HCT116 (cell line): ENCODE data around the gene THADA. TPM values are rescaled to one million over a fixed set of nuclear protein-coding genes. Genes with fewer than 3 reads are reported as not detected.

Experiments used
- ATAC-seq: fragments of 200-7000 bp; cut with Tn5 transposase; 2 replicates; pipeline ENCODE4 v1.9.1; 2020; ENCODE audit warnings: mild to moderate bottlenecking, moderate library complexity
- BruUV-seq: library from RNA; stranded (reverse); fragments of 400-500 nt; replicated peaks from 2 replicates; lab custom pipeline; 2021; lab: Mats Ljungman, UMichigan
- CTCF ChIA-PET: fragments of 300-600 bp; sonication (Branson Sonifier 250); formaldehyde crosslinking; loops from one replicate; lab custom pipeline; 2021; ENCODE audit warnings: antibody characterized with exemption; lab: Charles Lee
- POLR2A ChIA-PET: fragments of 300-600, 350-600 bp; sonication (Branson Sonifier 250); formaldehyde crosslinking; loops from one replicate; lab custom pipeline; 2021; ENCODE audit warnings: antibody characterized with exemption; lab: Charles Lee
- RAD21 ChIA-PET, 2 experiments: fragments of 300-600 bp; sonication (Branson Sonifier 250); formaldehyde crosslinking; loops; one replicate each; lab custom pipeline; 2023; ENCODE audit warnings: low total read pairs in 2 of 2; ENCODE audit not compliant: uncharacterized antibody in 2 of 2, unreplicated experiment in 2 of 2, low non-redundant PET in 1 of 2; lab: Charles Lee
- DNase-seq: peaks from one replicate; pipeline ENCODE4 v3.0.0-alpha.2; 2010; ENCODE audit warnings: low read depth, low spot score
- H2AFZ ChIP-seq: fragments of 200-600 bp; shearing (Covaris generic), sonication (generic); 2 replicates; pipeline ENCODE4 v1.6.1; 2017; ENCODE audit warnings: low read depth, mixed run types, mixed read lengths, antibody characterized with exemption, low read length; ENCODE audit not compliant: poor library complexity, severe bottlenecking
- H3K27ac ChIP-seq: 2 replicates; pipeline ENCODE4 v1.5.1; 2012; ENCODE audit warnings: low read depth, low read length
- H3K27me3 ChIP-seq: fragments of 200-600 bp; sonication (generic); 2 replicates; pipeline ENCODE4 v1.6.1; 2016; ENCODE audit warnings: mixed run types, low read length, mixed read lengths; ENCODE audit not compliant: insufficient read depth
- H3K36me3 ChIP-seq, 2 experiments: fragments of 200-500 bp in 1 of 2; fragments of 200-600 bp in 1 of 2; sonication (Bioruptor generic) in 1 of 2; sonication (generic) in 1 of 2; 2 replicates each; pipeline versions ENCODE4 v1.5.1 to v1.6.1; 2014 to 2016; ENCODE audit warnings: low read length in 2 of 2, inconsistent platforms in 1 of 2, mixed read lengths in 1 of 2, mixed run types in 1 of 2; ENCODE audit not compliant: insufficient read depth in 2 of 2, control insufficient read depth in 1 of 2
- H3K4me1 ChIP-seq, 2 experiments: fragments of 200-600 bp in 1 of 2; sonication (generic) in 1 of 2; 2 replicates each; pipeline versions ENCODE4 v1.5.1 to v1.6.1; 2012 to 2017; ENCODE audit warnings: low read length in 2 of 2, inconsistent platforms in 1 of 2, mild to moderate bottlenecking in 1 of 2, mixed read lengths in 1 of 2, mixed run types in 1 of 2, moderate library complexity in 1 of 2; ENCODE audit not compliant: insufficient read depth in 2 of 2, control insufficient read depth in 1 of 2
- H3K4me2 ChIP-seq: fragments of 200-600 bp; sonication (generic); 2 replicates; pipeline ENCODE4 v1.6.1; 2017; ENCODE audit warnings: mixed run types, low read length, mixed read lengths
- H3K4me3 ChIP-seq, 2 experiments: fragments of 200-600 bp in 1 of 2; sonication (generic) in 1 of 2; replicated peaks in 1 of 2; 2 replicates each; pipeline ENCODE4 v1.5.1; 2011 to 2016; ENCODE audit warnings: low read length in 2 of 2, control low read depth in 1 of 2, low read depth in 1 of 2, mild to moderate bottlenecking in 1 of 2, mixed read lengths in 1 of 2, mixed run types in 1 of 2
- H3K79me2 ChIP-seq: fragments of 200-600 bp; sonication (generic); 2 replicates; pipeline ENCODE4 v1.6.1; 2017; ENCODE audit warnings: mild to moderate bottlenecking, mixed run types, low read length, moderate library complexity, mixed read lengths; ENCODE audit not compliant: insufficient read depth
- H3K9ac ChIP-seq: fragments of 200-600 bp; sonication (generic); 2 replicates; pipeline ENCODE4 v1.6.1; 2016; ENCODE audit warnings: low read length, mixed read lengths
- H3K9me2 ChIP-seq: fragments of 200-600 bp; sonication (generic), shearing (Covaris generic); 2 replicates; pipeline ENCODE4 v1.6.1; 2017; ENCODE audit warnings: mixed run types, mild to moderate bottlenecking, moderate library complexity; ENCODE audit not compliant: insufficient read depth
- H3K9me3 ChIP-seq, 2 experiments: fragments of 200-500 bp in 1 of 2; fragments of 200-600 bp in 1 of 2; sonication (Bioruptor generic) in 1 of 2; sonication (generic) in 1 of 2; 2 replicates each; pipeline ENCODE4 v1.6.1; 2014 to 2017; ENCODE audit warnings: low read length in 2 of 2, mixed read lengths in 2 of 2, inconsistent platforms in 1 of 2, low read depth in 1 of 2, mild to moderate bottlenecking in 1 of 2, mixed run types in 1 of 2, moderate library complexity in 1 of 2; ENCODE audit not compliant: control insufficient read depth in 1 of 2, insufficient read depth in 1 of 2
- H4K20me1 ChIP-seq: fragments of 200-600 bp; sonication (generic), shearing (Covaris generic); 2 replicates; pipeline ENCODE4 v1.6.1; 2017; ENCODE audit warnings: mixed run types, mild to moderate bottlenecking, moderate library complexity; ENCODE audit not compliant: insufficient read depth
- CBX3 ChIP-seq: IDR thresholded peaks from 2 replicates; pipeline ENCODE4 v1.6.1; 2012; ENCODE audit warnings: low read depth
- EZH2 ChIP-seq: fragments of 200-600 bp; sonication (generic); IDR thresholded peaks from 2 replicates; pipeline ENCODE4 v1.6.1; 2017; ENCODE audit warnings: antibody characterized with exemption, mixed run types
- EZH2phosphoT487 ChIP-seq: fragments of 200-600 bp; IDR thresholded peaks from 2 replicates; pipeline ENCODE4 v1.6.1; 2018; ENCODE audit warnings: antibody characterized with exemption, borderline replicate concordance
- JUND ChIP-seq: IDR thresholded peaks from 2 replicates; pipeline ENCODE4 v1.6.1; 2012
- YY1 ChIP-seq: IDR thresholded peaks from 2 replicates; pipeline ENCODE4 v1.6.1; 2011; ENCODE audit warnings: low read length, low read depth, moderate library complexity, mild to moderate bottlenecking; ENCODE audit not compliant: insufficient replicate concordance; ENCODE audit errors: extremely low read depth
- intact Hi-C: fragments of 100-400 bp; cut with micrococcal nuclease; formaldehyde crosslinking; loops from 2 replicates; pipeline ENCODE4 v1.10.0; 2022
- total RNA-seq: library from RNA; stranded (reverse); gene quantifications from one replicate; pipeline ENCODE4 v1.2.1, GENCODE V29; 2021; ENCODE audit not compliant: unreplicated experiment
- TF ChIP-seq, protein P1 (sequence below): IDR thresholded peaks from 2 replicates; pipeline ENCODE4 v1.6.1; 2012
- TF ChIP-seq, protein P2 (sequence below): IDR thresholded peaks from 2 replicates; pipeline ENCODE4 v1.6.1; 2011; ENCODE audit warnings: mild to moderate bottlenecking, low read length, moderate library complexity; ENCODE audit not compliant: insufficient replicate concordance; ENCODE audit errors: extremely low read depth

THADA gene
- total RNA-seq, 1 experiment from 2014 or later, result 30.7 TPM

DNA sequence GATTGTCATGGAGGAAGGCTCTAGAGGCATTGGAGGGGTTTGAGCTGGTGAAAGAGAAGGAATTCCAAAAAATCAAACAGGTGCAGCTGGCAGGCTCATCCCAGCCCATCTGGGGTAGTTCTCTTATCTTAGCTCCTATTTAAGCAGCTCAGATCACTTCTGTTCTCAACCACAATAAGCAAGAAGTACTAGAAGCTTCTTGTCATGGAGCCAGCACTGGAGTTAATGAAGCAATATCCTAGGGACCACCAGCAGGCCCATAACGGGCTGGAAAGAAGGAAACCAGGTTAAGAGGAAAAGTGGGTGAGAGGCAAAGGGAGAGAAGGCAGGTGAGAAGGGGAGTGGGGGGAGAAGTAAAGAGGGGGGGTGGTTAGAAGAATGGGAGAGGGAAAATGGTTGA, 268.7 kb downstream of the THADA start:
- intact Hi-C loops, result no loop called here

DNA sequence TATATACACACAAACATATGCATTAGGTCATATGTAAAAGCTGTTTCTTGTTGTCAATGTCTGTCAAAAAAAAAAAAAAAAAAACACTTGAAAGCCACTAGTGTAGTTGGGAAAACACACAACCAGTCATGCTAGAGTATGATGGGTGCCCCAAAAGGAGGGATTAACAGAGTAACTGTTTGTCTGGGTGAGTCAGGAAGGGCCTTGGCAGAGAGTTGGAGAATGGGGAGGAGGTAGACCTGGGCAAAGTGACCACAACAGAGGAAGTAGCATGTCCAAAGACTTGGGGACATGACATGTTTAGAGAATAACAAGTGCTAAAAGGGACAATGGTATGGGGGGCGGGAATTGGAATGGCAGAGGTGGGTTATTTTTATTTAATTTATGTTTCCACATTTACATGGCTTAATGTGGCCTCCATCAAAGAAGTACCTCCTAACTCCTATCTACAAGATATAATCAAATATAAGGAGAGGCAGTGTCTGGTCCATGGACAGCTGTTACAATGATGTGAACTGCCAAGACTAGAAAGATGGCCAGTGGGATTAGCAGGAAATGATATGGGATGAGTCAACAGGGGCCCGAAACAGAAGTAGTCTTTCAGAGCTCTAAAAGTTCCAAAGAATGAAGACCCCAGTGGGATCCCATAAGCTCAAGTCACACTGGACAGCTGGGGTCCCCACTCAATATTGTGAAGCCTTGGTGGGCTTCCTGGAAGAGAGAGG, 269.6 kb downstream of the THADA start:
- Histone ChIP-seq H3K4me3 (no peak overlapping the region), H3K4me2 (no peak overlapping the region), H3K9me2 (no peaks in the 10 kb centered on the region), H3K27ac (no peak overlapping the region), H2AFZ (no peak overlapping the region), H4K20me1 (no peaks in the 10 kb centered on the region), H3K9me3 (no peaks in the 10 kb centered on the region), H3K36me3 (no peaks in the 10 kb centered on the region)
- RAD21 ChIA-PET, result no interaction called here
- POLR2A ChIA-PET, result no interaction called here
- intact Hi-C loops, result no loop called here
- CTCF ChIA-PET, result no interaction called here
- ATAC-seq, result no peak
- DNase-seq, result no peak
- BruUV-seq, result no TSS peak
- TF ChIP-seq, protein P1, sequence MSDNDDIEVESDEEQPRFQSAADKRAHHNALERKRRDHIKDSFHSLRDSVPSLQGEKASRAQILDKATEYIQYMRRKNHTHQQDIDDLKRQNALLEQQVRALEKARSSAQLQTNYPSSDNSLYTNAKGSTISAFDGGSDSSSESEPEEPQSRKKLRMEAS, result no peak
- TF ChIP-seq, protein P2, sequence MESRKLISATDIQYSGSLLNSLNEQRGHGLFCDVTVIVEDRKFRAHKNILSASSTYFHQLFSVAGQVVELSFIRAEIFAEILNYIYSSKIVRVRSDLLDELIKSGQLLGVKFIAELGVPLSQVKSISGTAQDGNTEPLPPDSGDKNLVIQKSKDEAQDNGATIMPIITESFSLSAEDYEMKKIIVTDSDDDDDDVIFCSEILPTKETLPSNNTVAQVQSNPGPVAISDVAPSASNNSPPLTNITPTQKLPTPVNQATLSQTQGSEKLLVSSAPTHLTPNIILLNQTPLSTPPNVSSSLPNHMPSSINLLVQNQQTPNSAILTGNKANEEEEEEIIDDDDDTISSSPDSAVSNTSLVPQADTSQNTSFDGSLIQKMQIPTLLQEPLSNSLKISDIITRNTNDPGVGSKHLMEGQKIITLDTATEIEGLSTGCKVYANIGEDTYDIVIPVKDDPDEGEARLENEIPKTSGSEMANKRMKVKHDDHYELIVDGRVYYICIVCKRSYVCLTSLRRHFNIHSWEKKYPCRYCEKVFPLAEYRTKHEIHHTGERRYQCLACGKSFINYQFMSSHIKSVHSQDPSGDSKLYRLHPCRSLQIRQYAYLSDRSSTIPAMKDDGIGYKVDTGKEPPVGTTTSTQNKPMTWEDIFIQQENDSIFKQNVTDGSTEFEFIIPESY, result no peak
- no peak for TF ChIP-seq JUND
- no peak for TF ChIP-seq YY1
- TF ChIP-seq EZH2phosphoT487, result no peak
- no peak for TF ChIP-seq EZH2
- TF ChIP-seq, all 23 proteins: peak for 0
- H3K79me2 ChIP-seq, result no peaks in the 10 kb centered on the region
- H3K27me3 ChIP-seq, result no peaks in the 10 kb centered on the region
- H3K9ac ChIP-seq, result no peak overlapping the region
- H3K4me1 ChIP-seq, result peaks cover 0 to 9% of the 10 kb centered on the region in 2 experiments; a peak in 3 of 4 replicates

More for the DNA sequence above, 268.7 kb downstream of the THADA start:
- no peaks in the 10 kb centered on the region for H3K27me3 ChIP-seq
- no peak overlapping the region for H3K9ac ChIP-seq
- no peaks in the 10 kb centered on the region for H3K36me3 ChIP-seq
- ATAC-seq, result no peak
- no peaks in the 10 kb centered on the region for H3K79me2 ChIP-seq
- TF ChIP-seq CBX3, result no peak
- TF ChIP-seq, all 23 proteins: peak for 0
- H3K4me1 ChIP-seq, result peaks cover 0 to 9% of the 10 kb centered on the region in 2 experiments; a peak in 3 of 4 replicates
- BruUV-seq, result no TSS peak
- ChIA-PET POLR2A (no interaction called here), RAD21 (no interaction called here), CTCF (no interaction called here)
- H3K4me2 ChIP-seq, result no peak overlapping the region
- no peak for DNase-seq
- no peak overlapping the region for H2AFZ ChIP-seq
- no peak overlapping the region for H3K27ac ChIP-seq
- H4K20me1 ChIP-seq, result no peaks in the 10 kb centered on the region
- H3K4me3 ChIP-seq, result no peak overlapping the region
- no peaks in the 10 kb centered on the region for H3K9me2 ChIP-seq
- H3K9me3 ChIP-seq, result no peaks in the 10 kb centered on the region
